DND-41 (cell line): ENCODE measurements around the gene RHEX.
"Not testable (repeated sequence)": the region's sequence is repeated elsewhere in the genome, so short reads cannot be mapped to it uniquely, and the experiment has no call there.

Experiments used
- CTCF ChIP-seq: IDR thresholded peaks from 2 replicates; pipeline ENCODE4 v1.5.1; 2012; ENCODE audit warnings: borderline replicate concordance, low read length, moderate library complexity, mild to moderate bottlenecking; ENCODE audit not compliant: poor library complexity, severe bottlenecking; ENCODE audit errors: extremely low read depth
- EZH2 ChIP-seq: IDR thresholded peaks from 3 replicates; pipeline ENCODE4 v1.6.1; 2012; ENCODE audit warnings: borderline replicate concordance, low read depth, mild to moderate bottlenecking, moderate library complexity, low read length, inconsistent platforms; ENCODE audit not compliant: severe bottlenecking

GRCh38 chr1:206053616-206054015 lies 643 bp downstream of the RHEX start:
- not testable (repeated sequence) for TF ChIP-seq CTCF, EZH2
